GM19238 (cell line): Measurements from ENCODE around the gene TTLL1.
"Not testable (repeated sequence)": the region's sequence is repeated elsewhere in the genome, so short reads cannot be mapped to it uniquely, and the experiment has no call there.

Experiments used
- DNase-seq: peaks from one replicate; pipeline ENCODE4 v3.0.0; 2011; ENCODE audit warnings: low spot score; ENCODE audit not compliant: insufficient read length

The TTLL1 gene

DNA sequence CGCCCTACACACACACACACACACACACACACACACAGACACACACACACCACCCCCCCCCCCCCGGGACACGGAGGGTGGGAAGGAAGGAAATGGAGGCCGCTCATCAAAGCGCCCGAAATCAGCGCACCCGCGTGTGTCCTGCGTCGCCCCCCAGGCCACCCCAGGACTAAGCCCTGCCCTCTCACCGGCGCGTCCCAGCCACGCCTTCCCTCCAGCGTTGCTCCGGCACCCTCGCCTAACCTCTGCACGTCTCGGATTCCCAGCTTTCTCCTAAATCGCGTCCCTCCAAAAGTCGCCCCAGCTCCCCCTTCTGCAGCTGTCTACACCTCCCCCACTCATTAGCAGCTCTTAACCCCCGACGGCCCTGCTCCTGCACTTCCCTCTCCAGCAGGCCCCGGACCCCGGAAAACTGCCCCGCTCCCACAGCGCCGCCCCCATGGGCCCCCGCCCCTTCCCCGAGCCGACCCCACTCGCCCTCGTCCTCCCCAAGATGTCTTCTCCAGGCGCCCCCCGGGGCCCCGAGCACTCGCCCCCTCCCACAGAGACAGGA is 74.8 kb downstream of the TTLL1 start:
- DNase-seq: peak; percentile 58

DNA sequence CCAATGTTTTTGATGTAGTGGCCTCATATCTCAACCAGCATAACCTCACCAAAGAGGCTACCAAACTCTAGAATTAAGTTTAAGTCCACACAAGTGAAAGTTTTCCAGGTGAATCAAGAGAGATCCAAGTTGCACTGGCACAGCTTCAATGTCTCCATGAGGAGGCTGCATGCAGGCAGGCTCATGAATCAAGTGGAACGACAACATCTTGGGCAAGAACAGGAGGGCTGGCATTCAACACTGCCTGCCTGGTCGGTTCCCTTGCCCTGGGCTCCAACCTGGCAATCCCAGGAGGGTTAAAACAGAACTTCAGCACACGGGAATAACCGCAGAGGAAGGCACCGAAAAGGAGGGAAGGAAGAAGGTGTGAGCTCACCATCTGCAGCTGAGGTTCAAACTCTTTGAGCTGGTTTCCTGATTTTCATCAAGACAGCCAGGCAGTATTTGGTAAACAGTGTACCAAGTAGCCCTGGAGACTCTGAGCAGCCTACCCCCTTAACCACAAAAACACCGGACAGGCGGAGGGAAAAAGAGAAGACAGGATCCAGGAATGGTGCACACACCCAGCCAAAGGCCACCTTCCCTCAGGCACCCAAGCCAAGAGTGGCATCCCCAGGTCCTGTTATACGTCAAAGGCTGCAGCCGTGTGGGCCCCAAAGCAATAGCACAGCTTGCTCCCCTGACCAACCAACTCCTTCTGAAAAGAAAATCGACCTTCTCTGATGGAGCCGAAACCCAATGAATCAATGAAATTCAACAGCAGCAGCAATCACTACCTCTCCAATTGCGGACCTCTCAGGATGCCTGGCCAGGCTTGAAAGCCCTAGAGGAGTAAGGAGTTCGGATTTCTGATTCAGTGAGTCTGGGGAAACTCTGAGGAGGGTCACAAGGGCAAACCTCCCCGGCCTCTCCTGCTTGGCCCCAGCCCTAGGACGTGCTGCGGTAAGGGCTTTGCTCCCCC is 75.6 kb downstream of the TTLL1 start:
- DNase-seq: no peak

DNA sequence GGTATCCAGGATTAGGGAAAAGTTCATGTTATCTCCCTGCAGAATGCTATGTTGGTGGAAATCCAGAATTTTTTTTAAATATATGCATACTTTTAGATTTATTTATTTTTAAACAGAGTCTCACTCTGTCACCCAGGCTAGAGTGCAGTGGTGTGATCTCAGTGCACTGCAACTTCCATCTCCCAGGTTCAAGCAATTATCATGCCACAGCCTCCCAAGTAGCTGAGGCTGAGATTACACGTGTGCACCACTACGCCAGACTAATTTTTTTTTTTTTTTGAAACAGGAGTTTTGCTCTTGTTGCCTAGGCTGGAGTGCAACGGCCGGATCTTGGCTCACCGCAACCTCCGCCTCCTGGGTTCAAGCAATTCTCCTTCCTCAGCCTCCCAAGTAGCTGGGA is 76.8 kb downstream of the TTLL1 start:
- no peak for DNase-seq

DNA sequence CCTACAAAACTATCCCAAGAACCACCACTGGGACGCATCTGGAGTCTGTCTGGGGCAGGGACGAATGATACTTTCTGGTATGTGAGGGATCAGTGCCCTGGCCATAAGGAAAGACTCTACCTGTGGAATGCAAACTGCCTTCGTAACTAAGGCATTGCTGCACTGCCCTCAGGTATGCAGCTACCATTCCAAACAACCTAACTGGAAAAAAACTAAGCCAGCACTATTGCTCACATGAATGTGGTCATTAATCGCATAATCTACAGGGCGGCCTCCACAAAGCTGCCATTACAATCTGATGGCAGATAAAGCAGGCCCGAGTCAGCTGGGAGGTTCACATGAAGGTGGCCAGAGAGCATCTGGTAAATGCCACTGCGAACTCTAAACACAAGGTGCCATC is 78.1 kb downstream of the TTLL1 start:
- DNase-seq: no peak

DNA sequence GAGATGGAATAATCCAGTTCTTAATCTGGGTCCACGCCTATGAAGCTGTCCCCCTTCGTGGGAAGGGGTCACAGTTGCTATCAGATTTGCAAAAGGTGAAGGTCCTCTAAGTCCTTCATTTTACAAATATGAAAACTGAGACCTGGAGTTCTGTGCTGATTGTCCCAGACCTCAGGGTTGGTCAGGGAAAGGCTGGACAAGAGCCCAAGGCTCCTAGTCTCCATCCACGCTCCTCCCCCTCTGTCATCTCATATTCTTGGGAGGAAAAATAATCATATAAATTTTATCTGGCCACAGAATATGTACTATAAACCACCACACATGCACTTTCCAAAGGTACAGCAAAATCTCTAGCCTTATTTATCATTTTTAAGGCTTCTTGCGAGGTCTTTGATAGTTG is 79.7 kb downstream of the TTLL1 start:
- DNase-seq: no peak

DNA sequence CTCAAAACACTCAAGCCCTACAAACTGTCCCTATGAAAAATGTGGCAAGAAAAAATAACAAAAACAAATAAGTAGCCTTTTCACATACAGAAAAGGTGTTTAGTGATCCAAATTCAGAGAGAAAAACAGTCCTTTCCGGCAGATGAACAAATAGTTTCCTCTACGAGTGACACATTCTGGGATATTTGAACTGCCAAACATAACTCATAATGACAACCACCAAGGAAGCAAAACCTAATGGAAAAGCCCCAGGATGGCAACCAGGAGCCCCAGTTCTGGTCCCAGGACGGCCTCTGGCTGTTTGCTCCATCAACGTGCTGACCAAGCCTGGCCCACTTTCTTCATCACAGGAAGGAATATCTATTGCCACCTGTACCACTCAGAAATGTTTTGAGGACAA is 80.3 kb downstream of the TTLL1 start:
- no peak for DNase-seq

DNA sequence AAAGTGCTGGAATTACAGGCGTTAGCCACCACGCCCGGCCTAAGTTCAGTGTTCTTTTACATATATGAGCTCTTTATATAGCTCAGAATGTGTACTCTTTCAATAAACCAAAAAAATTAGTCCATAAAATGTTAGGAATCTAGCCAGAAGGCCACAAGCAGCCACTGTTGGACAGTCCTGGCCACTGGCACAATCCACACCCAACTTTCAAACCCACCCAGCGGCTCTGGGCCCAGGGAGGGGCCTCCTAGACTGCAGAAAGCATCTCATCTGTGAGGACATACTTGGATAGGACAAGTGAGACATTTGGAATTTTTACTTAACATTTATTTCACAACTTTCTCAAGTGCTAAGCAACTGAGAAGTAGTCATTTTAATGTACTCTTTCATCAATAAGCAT is 80.7 kb downstream of the TTLL1 start:
- DNase-seq: no peak

DNA sequence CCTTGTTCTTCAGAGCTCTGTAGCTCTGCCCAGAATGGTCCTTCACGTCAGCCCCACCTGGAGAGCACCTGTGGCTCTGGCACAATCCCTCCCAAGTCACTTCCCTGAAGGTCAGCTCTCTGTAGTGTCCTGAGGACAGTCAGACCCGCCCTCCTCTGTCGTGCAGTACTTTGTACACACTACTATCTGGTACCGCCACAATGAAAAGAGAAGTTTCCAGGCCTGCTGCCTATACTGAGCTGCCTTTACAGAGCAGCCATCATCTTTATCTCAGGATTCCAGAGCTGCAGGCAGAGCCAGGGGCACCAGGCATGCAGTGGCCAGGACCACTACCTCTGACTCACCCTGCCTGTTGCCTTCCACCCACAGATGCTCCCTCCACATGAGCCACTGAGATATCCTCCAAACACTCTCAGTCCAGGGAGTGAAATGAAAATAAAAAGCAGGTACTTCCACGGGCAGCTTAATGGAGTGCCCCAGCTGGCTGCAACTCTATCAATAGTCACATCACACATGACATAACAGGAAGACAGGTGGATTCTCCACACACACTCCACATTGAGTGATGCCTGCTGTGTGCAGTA is 81.6 kb downstream of the TTLL1 start:
- no peak for DNase-seq

DNA sequence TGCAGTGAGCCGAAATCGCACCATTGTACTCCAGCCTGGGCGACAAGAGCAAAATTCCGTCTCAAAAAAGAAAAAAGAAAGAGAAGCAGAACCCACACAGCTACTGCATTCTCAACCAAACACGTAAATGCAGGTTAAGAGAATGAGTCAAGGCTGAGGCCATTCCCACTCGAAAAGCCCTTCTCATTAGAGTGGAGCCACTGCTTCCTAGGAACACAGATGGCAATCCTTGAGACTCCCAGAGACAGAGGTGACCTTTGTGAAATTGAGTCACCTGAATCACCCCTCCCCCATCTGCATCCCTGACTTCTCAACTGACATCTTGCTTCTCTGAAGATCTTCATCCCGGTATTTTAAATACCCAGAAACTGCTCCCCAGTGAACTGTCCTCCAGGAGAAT is 82.4 kb downstream of the TTLL1 start:
- DNase-seq: no peak

DNA sequence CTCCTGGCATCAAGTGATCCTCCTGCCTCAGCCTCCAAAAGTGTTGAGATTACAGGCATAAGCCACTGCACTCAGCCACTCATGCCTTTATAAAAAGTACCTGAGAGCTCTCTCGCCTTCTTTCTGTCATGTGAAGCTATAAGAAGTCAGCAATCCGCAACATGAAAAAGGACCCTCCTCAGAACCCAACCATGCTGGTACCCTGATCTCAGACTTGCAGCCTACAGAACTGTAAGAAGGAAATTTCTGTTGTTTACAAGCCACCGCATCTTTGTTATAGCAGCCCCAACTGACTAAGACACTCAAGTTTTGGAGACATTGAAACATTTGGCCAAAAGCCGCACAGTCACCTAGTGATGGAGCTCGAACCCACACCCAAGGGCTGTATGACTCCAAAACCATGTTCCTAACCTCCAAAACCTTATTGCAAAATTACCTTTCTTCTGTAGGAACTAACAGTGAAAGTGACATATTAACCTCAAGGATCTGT is 83.1 kb downstream of the TTLL1 start:
- no peak for DNase-seq

DNA sequence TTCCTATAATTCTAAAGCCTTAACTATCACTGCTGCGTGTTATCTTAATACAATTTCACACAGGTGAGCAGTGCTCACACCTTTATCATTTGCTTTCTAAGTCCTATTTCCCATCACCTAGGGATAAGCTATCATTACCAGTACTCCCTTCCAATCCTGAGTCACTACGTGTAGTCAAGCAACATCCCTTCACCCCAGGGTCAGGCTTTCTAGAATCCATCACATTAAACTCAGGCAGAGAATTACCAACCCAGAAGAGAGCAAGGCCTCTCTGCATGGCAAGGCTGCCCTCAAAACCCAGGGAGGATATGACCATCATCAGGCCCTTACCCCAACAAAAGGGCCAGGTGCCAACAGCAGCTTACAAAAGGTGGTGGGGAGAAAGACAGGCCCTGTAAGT is 84.1 kb downstream of the TTLL1 start:
- DNase-seq: no peak

DNA sequence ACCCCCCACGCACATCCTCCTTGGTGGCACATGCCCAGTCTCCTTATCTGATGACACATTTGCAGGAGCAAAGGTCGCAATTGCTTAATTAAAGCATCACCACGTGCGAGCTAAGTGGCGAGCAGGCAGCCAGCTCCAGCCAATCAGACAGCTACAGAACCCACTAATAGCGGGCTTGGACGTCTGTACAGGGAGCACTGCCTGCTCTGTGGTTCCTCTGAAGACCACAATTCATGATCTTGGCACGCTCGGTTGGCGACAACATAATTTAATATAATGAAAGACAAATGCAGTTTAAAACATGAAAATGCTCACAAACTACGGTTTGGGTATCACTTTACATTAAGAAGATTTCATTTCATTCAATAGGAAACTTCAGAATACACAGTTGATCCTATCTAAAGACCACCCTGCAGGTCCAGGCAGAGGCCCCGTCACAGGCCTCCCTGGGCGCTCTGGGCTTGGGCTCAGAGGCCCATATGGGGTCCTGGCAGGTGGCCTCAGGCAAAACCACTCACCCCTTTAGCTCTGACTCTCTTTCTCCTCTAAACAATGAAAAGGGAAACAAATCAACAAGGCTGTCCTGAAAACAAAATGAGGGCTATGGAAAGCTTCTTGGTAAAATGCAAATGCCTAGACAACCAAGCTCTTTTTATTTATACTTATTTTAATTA is 84.7 kb downstream of the TTLL1 start:
- no peak for DNase-seq

DNA sequence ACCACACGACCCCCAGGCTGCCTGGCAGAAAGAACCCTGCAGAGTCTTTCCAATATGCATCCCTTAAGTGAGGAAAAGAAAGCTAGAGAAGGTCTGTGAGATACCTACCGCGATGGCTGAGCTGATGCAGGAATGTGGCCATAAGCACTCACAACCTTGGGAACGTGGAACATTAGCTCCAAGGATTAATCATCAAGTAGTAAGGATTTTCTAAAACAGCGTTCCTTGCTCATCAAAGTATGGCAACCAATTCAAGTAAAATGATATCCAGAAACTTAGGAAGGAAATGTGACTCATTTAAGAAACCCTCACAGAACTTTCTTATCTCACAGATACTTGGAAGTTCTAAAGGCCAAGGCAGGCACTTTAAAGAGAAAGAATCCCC is 87.0 kb downstream of the TTLL1 start:
- no peak for DNase-seq

DNA sequence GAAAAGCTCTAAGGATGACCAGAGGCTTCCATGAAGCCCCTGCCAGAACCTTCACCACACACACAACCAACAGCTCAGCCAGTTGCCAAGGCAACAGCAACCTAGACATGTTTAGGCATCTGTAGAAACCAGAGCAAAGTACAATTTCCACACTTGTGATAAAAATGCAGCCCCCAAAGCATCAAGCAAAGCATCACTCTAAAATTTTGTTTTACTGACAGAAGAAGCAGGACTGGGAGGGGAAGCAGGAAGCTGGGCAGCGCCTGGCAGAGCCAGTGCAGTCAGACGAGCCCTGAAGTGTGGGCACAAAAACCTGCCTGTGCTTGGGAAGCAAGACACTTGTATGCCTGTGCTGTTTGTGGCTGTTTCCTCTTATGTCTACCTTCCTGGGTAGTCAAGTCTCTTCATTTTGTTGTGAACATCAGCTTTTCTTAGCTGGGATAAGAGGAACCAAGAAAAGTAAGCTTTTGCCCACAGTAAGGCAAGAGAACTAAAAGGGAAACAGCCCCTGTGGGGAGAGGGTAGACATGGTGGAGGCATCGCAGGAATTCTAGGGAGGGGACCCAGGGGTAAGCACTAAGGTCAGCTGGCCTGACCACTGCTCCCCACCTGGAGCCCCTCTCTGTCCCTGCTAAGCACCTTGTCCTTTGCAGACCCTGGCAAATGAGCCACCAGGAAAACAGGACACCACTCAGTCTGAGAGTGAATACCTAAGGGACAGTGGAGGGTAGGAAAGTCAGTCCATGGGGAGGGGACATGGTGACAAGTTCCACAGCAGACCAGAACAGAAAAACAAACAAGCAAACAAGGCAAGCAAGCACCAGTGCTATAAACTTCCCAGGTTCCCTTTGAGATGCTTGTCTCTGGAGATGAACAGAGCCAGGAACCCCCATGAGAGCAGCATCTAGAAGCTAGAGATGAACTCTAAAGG is 87.7 kb downstream of the TTLL1 start:
- no peak for DNase-seq

DNA sequence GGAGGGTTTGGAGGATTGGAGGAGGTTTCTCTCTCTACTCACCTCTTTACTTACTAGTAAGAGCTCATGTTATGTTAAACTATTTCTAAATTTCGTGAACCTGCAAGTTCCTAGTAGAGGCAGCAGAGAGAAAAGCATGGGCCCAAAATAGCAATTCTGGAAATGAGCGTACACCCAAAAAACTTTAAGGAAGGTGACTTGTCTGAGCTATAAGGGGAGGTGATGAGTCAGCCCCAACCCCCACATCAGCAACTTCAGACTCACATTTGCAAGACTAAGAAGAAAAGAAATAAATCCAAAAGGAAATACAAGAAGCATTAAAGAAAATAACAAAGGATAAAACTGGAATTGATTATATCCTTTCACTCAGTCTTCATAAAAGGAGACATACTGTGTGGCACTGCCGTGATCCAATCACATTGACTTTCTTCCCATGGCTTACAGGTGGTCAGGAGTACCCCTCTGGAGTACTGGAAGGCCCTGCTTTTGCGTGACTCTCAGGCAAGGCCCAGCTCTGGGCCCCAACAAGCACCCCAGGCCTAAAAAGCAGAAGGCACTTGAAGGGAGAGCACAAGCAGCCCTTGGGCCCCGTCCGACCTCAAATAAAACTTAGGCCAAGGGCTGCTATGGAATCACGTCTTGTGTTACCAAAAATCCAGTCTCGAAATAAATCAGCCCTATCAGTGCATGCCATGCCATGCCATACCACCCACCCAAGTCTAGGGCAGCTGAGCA is 88.6 kb downstream of the TTLL1 start:
- DNase-seq: no peak

DNA sequence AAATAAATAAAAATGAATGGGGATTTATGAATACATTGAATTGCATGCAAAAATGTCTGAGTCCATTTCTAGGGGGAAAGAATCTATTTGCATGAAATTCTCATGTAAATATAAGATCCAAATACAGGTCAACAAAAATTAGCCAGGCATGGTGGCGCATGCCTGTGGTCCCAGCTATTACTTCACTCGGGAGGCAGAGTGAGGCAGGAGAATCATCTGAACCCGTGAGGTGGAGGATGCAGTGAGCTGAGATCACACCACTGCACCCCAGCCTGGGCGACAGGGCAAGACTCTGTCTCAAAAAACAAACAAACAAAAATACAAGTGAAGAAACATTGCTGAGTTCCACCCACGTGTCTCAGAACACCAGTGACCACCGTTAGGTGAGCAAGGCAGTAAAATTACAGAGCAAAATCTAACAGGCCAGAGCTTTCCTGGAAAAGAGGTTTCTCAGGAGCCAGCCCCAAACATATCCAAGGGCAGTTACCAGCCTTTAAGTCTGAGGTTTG is 91.6 kb downstream of the TTLL1 start:
- DNase-seq: no peak

DNA sequence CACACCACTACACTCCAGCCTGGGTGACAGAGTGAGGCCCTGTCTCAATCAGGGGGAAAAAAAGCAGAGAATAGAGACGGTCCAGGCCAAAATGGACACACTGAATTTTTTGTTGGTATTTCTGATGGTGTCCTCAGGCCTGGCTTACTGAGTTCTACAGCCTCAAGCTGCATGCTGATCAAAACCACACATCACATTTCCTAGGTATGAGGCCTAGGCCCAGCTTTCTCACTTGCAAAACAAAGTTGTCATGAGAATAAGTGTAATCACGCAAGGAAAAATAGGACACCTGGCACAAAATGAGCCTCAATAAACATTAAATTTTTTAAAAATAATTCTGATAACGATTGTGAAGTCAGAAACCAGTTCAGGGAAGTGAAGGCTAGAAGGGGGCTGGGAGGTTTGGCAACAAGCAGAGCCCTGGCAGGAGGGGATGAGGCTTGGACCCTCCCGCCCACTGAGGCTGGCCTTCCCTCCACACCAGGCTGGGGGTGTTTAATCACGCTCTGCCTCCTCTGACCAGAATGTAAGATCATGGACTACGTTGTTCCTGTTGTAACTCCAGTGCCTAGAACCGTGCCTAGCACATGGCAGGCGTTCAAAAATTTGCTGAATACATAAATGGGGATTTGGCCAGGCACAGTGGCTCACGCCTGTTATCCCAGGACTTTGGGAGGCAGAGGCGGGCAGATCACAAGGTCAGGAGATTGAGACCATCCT is 92.4 kb downstream of the TTLL1 start:
- DNase-seq: no peak

DNA sequence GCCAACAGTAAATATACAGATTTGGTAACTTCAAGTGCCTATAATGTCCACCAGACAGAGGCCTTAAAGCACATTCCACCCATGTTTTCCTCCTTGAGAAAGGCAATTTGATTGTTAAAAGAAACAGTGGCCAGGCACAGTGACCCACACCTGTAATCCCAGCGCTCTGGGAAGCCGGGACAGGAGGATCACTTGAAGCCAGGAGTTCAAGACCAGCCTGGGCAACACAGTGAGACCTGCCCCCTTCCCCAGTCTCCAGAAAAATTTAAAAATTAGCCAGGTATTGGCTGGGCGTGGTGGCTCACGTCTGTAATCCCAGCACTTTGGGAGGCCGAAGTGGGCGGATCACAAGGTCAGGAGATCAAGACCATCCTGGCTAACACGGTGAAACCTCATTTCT is 93.5 kb downstream of the TTLL1 start:
- not testable (repeated sequence) for DNase-seq

DNA sequence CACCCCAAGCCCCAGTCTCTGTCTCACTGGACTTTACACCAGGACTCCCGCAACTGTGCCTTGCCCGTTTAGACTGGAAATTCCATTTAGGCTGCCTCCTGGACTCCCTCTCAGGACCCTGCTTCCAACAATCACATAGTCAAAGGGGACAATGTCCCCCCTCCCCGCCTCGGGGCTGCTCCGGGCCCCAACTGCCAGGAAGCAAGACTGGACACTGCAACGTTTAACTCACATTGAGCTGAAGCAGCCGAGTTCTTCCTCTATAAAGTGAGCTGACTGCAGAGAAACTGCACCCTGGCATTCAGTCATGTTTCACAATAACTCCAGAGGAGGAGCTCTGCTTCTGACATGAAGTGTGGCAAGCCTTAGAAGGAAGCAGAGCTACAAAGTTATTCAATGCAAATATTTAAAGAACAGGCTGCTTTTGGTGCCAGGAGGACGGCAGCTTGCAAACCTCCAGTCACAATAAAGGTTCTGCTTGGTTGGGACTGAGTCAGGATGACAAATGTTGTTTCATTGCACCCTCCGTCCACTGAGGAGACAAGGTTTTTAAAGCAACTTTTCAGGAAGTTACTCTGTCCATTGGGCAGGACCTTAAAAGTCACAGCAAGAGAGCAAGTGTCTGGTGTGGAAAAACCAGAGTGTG is 94.2 kb downstream of the TTLL1 start:
- no peak for DNase-seq
